Measurements from ENCODE around the gene TRAPPC12.

Gene TRAPPC12

DNA sequence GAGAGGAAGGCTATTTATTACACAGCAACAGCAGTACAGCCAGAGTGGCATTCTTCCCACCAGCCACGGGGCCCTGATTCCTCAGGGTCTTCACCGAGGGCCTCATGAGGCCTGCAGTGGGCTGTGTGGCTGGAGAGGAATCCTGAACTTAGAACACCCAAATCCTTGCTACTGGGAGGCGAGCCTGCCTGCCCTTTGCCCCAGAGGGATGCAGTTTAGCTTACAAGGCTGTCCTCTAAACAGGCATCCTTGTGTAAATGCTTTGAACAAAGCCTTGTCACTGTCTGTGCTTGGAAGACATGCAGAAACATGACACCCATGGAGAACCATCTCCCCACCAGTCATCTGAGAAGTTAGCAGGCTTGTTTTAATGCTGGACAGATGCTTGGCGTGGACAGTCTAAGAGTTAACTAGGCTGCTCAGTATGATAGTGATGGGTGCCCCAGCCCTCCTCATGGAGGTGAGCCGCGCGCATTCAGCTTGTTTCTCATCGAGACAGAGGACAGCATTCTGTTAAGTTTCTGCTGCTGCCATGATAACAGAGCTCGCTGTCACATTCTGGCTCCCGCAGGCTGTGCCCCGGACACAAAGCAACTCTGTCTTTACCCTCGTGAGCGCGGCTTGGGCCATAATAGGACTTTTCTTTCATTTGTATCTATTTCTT is 97.0 kb downstream of the TRAPPC12 start:
- Histone ChIP-seq H3K36me3 (ENCODE audit: control insufficient read depth, insufficient read depth, low read length) (no peaks in the 10 kb centered on the region), H3K4me3 (ENCODE audit: low read depth, low read length) (no peak overlapping the region), H3K9ac (no peak overlapping the region), H2AFZ (no peak overlapping the region), H3K4me1 (peaks cover 2% of the 10 kb centered on the region), H3K27me3 (ENCODE audit: control insufficient read depth, insufficient read depth, low read length) (no peaks in the 10 kb centered on the region), H3K9me3 (ENCODE audit: control insufficient read depth, low read length) (no peaks in the 10 kb centered on the region), H3K4me2 (ENCODE audit: low read length) (no peak overlapping the region), H3K79me2 (peaks cover 2% of the 10 kb centered on the region), H3K27ac (no peak overlapping the region)
- TF ChIP-seq, protein P1, sequence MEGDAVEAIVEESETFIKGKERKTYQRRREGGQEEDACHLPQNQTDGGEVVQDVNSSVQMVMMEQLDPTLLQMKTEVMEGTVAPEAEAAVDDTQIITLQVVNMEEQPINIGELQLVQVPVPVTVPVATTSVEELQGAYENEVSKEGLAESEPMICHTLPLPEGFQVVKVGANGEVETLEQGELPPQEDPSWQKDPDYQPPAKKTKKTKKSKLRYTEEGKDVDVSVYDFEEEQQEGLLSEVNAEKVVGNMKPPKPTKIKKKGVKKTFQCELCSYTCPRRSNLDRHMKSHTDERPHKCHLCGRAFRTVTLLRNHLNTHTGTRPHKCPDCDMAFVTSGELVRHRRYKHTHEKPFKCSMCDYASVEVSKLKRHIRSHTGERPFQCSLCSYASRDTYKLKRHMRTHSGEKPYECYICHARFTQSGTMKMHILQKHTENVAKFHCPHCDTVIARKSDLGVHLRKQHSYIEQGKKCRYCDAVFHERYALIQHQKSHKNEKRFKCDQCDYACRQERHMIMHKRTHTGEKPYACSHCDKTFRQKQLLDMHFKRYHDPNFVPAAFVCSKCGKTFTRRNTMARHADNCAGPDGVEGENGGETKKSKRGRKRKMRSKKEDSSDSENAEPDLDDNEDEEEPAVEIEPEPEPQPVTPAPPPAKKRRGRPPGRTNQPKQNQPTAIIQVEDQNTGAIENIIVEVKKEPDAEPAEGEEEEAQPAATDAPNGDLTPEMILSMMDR (IDR thresholded peaks at IDR 0.05) = no peak

DNA sequence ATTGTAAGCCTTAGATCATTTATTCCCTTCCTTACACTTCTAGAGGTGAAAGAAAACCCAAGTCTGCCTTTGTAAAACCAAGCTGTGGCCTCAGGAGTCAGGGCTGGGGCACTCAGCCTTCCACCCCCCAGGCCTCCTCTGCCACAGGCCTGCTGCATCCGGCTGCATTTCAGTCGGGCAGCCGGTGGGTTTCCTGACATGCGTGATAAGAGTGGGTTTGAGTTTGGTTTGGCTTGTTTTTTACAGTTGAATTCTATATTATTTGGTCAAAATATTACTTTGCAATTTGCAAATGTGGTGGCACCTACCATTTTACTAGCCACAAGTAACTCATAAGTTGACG is 97.5 kb downstream of the TRAPPC12 start:
- no peaks in the 10 kb centered on the region for H3K4me1 ChIP-seq
- TF ChIP-seq, protein P1 (IDR thresholded peaks at IDR 0.05) = no peak
- H3K27me3 ChIP-seq (ENCODE audit: control insufficient read depth, insufficient read depth, low read length) = no peaks in the 10 kb centered on the region
- no peak overlapping the region for H2AFZ ChIP-seq
- H3K4me2 ChIP-seq (ENCODE audit: low read length) = no peak overlapping the region
- no peak overlapping the region for H3K4me3 ChIP-seq (ENCODE audit: low read depth, low read length)
- H3K79me2 ChIP-seq = peaks cover 2% of the 10 kb centered on the region
- no peak overlapping the region for H3K27ac ChIP-seq
- H3K9me3 ChIP-seq (ENCODE audit: control insufficient read depth, low read length) = no peaks in the 10 kb centered on the region
- H3K36me3 ChIP-seq (ENCODE audit: control insufficient read depth, insufficient read depth, low read length) = no peaks in the 10 kb centered on the region
- H3K9ac ChIP-seq = no peak overlapping the region

DNA sequence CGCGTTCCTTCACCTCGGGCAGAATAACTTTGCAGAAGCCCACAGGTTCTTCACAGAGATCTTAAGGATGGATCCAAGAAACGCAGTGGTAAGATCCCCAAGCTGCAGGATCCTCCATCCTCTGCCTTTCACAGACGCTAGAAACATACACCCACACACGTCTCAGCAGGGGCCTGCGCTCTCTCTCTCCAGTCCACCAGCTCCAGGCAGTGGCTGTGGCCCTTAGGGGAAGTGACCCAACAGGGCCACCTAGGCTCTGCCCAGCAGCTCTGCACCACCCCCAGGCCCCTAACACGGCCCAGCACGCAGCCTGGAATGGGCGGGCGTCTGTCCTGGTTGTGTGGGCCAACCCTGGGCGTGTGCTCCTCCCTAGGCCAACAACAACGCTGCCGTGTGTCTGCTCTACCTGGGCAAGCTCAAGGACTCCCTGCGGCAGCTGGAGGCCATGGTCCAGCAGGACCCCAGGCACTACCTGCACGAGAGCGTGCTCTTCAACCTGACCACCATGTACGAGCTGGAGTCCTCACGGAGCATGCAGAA is 99.4 kb downstream of the TRAPPC12 start:
- Histone ChIP-seq H3K36me3 (ENCODE audit: control insufficient read depth, insufficient read depth, low read length) (no peaks in the 10 kb centered on the region), H3K4me1 (no peaks in the 10 kb centered on the region), H3K27me3 (ENCODE audit: control insufficient read depth, insufficient read depth, low read length) (no peaks in the 10 kb centered on the region), H2AFZ (no peak overlapping the region), H3K27ac (no peak overlapping the region), H3K9ac (no peak overlapping the region), H3K9me3 (ENCODE audit: control insufficient read depth, low read length) (no peaks in the 10 kb centered on the region), H3K4me3 (ENCODE audit: low read depth, low read length) (no peak overlapping the region), H3K79me2 (peaks cover 2% of the 10 kb centered on the region), H3K4me2 (ENCODE audit: low read length) (no peak overlapping the region)
- TF ChIP-seq, protein P1 (IDR thresholded peaks at IDR 0.05) = no peak

DNA sequence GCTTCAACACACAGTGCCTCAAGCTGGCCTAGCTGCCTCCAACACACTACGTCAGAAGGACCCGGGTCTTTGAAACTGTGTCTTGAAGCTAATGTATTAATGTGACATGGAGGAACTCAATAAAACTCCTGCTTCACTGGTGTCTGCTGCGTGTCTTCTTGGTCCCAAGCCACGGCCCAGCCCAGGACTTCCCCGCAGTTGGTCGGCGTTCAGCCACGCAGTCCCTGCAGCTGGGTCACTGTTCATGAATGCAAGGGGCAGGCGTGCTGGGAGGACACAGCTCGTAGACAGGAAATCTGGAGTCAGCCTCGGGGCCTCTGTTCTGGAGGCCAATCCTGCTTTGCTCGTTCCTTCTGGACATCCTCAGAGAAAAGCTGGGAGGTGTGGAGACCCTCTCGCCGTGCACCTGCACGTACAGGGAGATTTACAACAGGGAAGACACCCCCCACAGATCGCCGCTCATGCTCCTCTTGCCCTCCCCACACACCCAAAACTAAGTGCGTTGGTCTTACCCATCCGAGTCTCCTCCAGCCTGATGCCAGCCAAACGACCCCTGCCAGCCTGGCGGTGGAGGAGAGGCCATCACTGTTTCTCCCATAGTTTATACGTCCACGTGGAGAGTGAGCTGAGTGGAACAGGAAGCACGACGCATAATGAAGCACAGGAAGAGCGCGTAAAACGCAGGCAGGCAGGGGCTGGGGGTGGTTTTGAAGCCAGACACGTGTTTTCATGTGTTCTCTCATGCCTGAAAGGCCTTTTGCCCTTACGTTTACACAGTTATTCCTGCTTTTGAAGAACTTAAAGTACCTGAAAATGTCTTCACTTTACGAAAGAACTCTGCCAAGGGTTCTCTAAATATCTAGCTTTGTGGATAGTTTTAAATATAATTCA is 100.2 kb downstream of the TRAPPC12 start:
- Histone ChIP-seq H3K4me1 (no peaks in the 10 kb centered on the region), H3K36me3 (ENCODE audit: control insufficient read depth, insufficient read depth, low read length) (no peaks in the 10 kb centered on the region), H3K27me3 (ENCODE audit: control insufficient read depth, insufficient read depth, low read length) (no peaks in the 10 kb centered on the region), H3K27ac (no peak overlapping the region), H3K4me3 (ENCODE audit: low read depth, low read length) (no peak overlapping the region), H2AFZ (no peak overlapping the region), H3K9ac (no peak overlapping the region), H3K9me3 (ENCODE audit: control insufficient read depth, low read length) (no peaks in the 10 kb centered on the region), H3K4me2 (ENCODE audit: low read length) (no peak overlapping the region), H3K79me2 (peaks cover 2% of the 10 kb centered on the region)
- TF ChIP-seq, protein P1 (IDR thresholded peaks at IDR 0.05) = no peak

Measured in parathyroid adenoma (tissue), 2 donors.